Panc1 (cell line): Measurements from ENCODE around the gene GAR1. TPM values are rescaled to one million over a fixed set of nuclear protein-coding genes. Genes with fewer than 3 reads are reported as not detected.

Experiments used
- ATAC-seq: fragments of 200-7000 bp; cut with Tn5 transposase; 2 replicates; pipeline ENCODE4 v1.9.1; 2020; ENCODE audit warnings: mild to moderate bottlenecking, moderate library complexity
- BruUV-seq: library from RNA; stranded (reverse); fragments of 400-500 nt; replicated peaks from 2 replicates; lab custom pipeline; 2021; lab: Mats Ljungman, UMichigan
- CTCF ChIA-PET: fragments of 300-600 bp; sonication (Branson Sonifier 250); formaldehyde crosslinking; loops from one replicate; lab custom pipeline; 2022; ENCODE audit warnings: antibody characterized with exemption; lab: Charles Lee
- POLR2A ChIA-PET: fragments of 300-600 bp; sonication (Branson Sonifier 250); formaldehyde crosslinking; loops from one replicate; lab custom pipeline; 2022; ENCODE audit warnings: antibody characterized with exemption; lab: Charles Lee
- DNase-seq: peaks from one replicate; pipeline ENCODE4 v3.0.0-alpha.2; 2010; ENCODE audit warnings: low read depth, low spot score
- H3K27ac ChIP-seq: 2 replicates; pipeline ENCODE4 v1.5.1; 2011; ENCODE audit warnings: mild to moderate bottlenecking, low read length, inconsistent platforms
- H3K27me3 ChIP-seq: fragments of 200-500 bp; sonication (Bioruptor generic); 2 replicates; pipeline ENCODE4 v1.6.0; 2014; ENCODE audit warnings: low read length, inconsistent platforms; ENCODE audit not compliant: control insufficient read depth, insufficient read depth
- H3K36me3 ChIP-seq: fragments of 200-500 bp; sonication (Bioruptor generic); 2 replicates; pipeline ENCODE4 v1.5.1; 2014; ENCODE audit warnings: inconsistent platforms, mild to moderate bottlenecking, low read length, moderate library complexity; ENCODE audit not compliant: control insufficient read depth, insufficient read depth
- H3K4me1 ChIP-seq: 2 replicates; pipeline ENCODE4 v1.5.1; 2011; ENCODE audit warnings: inconsistent platforms, mild to moderate bottlenecking, low read length, moderate library complexity; ENCODE audit not compliant: control insufficient read depth, insufficient read depth
- H3K4me3 ChIP-seq, 2 experiments: 2 replicates each; pipeline ENCODE4 v1.5.1; 2011 to 2012; ENCODE audit warnings: low read depth in 2 of 2, low read length in 2 of 2, mild to moderate bottlenecking in 2 of 2, inconsistent platforms in 1 of 2, moderate library complexity in 1 of 2
- H3K9me3 ChIP-seq: fragments of 200-500 bp; sonication (Bioruptor generic); 2 replicates; pipeline ENCODE4 v1.5.1; 2014; ENCODE audit warnings: low read depth, mild to moderate bottlenecking, inconsistent platforms, low read length, moderate library complexity; ENCODE audit not compliant: control insufficient read depth, insufficient read depth
- CTCF ChIP-seq: fragments of 450-650 bp; IDR thresholded peaks from 2 replicates; pipeline ENCODE4 v1.5.1; 2017; ENCODE audit warnings: mild to moderate bottlenecking
- POLR2AphosphoS5 ChIP-seq: IDR thresholded peaks from 2 replicates; pipeline ENCODE4 v1.6.1; 2012; ENCODE audit warnings: mild to moderate bottlenecking, low read depth, low read length, moderate library complexity
- REST ChIP-seq, 2 experiments: IDR thresholded peaks; 2 replicates each; pipeline ENCODE4 v1.6.1; 2011 to 2012; ENCODE audit warnings: low read depth in 2 of 2, control low read depth in 1 of 2, low read length in 1 of 2, mild to moderate bottlenecking in 1 of 2, moderate library complexity in 1 of 2; ENCODE audit not compliant: insufficient read depth in 1 of 2
- SIN3A ChIP-seq: IDR thresholded peaks from 2 replicates; pipeline ENCODE4 v1.6.1; 2012; ENCODE audit warnings: low read depth, mild to moderate bottlenecking, low read length, moderate library complexity, borderline replicate concordance; ENCODE audit not compliant: insufficient read depth
- TCF7L2 ChIP-seq: IDR thresholded peaks from 2 replicates; pipeline ENCODE4 v1.6.1; 2011; ENCODE audit warnings: mild to moderate bottlenecking, low read depth, low read length, inconsistent platforms
- in situ Hi-C: cut with HindIII; loops from 2 replicates; pipeline ENCODE4 v1.10.0; 2016; ENCODE audit warnings: low sequenced_read_pairs, low pct_unique_long_range_greater_than_20kb
- intact Hi-C: fragments of 100-400 bp; cut with micrococcal nuclease; formaldehyde crosslinking; loops from one replicate; pipeline ENCODE4 v1.10.0; 2022; ENCODE audit not compliant: unreplicated experiment
- total RNA-seq: library from RNA; stranded (reverse); gene quantifications from one replicate; pipeline ENCODE4 v1.2.1, GENCODE V29; 2021; ENCODE audit not compliant: unreplicated experiment

Gene GAR1
- total RNA-seq, 1 experiment from 2014 or later: 23.6 TPM

- H3K4me1 ChIP-seq: no peaks in the 10 kb centered on the region
- ChIA-PET CTCF (no interaction called here), POLR2A (no interaction called here)
- in situ Hi-C loops (no loop called here), intact Hi-C loops (no loop called here)
- no peak overlapping the region for H3K4me3 ChIP-seq
- no peaks in the 10 kb centered on the region for H3K27me3 ChIP-seq
- ATAC-seq: no peak
- TF ChIP-seq CTCF (no peak), REST (IDR thresholded peaks at IDR 0.05; ENCODE audit: insufficient read depth in 1 of 2, low read depth in 2 of 2, low read length in 1 of 2) (no peak), POLR2AphosphoS5 (no peak), SIN3A (no peak)
- no peak overlapping the region for H3K27ac ChIP-seq
- DNase-seq: no peak
- H3K9me3 ChIP-seq: no peaks in the 10 kb centered on the region
- H3K36me3 ChIP-seq: no peaks in the 10 kb centered on the region
- BruUV-seq: no TSS peak
Observed at GRCh38 chr4:109872065-109872464, 56.5 kb downstream of the GAR1 start.

- intact Hi-C loops (no loop called here), in situ Hi-C loops (no loop called here)
- no peak for DNase-seq
- H3K27ac ChIP-seq: no peak overlapping the region
- ATAC-seq: no peak
- no TSS peak for BruUV-seq
- H3K4me3 ChIP-seq: no peak overlapping the region
- H3K4me1 ChIP-seq: no peaks in the 10 kb centered on the region
- H3K9me3 ChIP-seq: no peaks in the 10 kb centered on the region
- no peak for TF ChIP-seq POLR2AphosphoS5
- TF ChIP-seq TCF7L2: no peak
- TF ChIP-seq REST (IDR thresholded peaks at IDR 0.05; ENCODE audit: insufficient read depth in 1 of 2, low read depth in 2 of 2, low read length in 1 of 2): no peak
- TF ChIP-seq SIN3A: no peak
- no peak for TF ChIP-seq CTCF
- ChIA-PET CTCF (no interaction called here), POLR2A (no interaction called here)
- H3K27me3 ChIP-seq: no peaks in the 10 kb centered on the region
- H3K36me3 ChIP-seq: no peaks in the 10 kb centered on the region
Observed at GRCh38 chr4:109872950-109873656, 57.5 kb downstream of the GAR1 start.
